Calu3 (cell line): ENCODE data around the gene PCNX4. TPM values are rescaled to one million over a fixed set of nuclear protein-coding genes. Genes with fewer than 3 reads are reported as not detected.

Source experiments
- BruUV-seq: library from RNA; stranded (reverse); fragments of 400-500 nt; replicated peaks from 2 replicates; lab custom pipeline; 2021; lab: Mats Ljungman, UMichigan
- CTCF ChIA-PET: fragments of 300-600 bp; sonication (Branson Sonifier 250); formaldehyde crosslinking; loops from one replicate; lab custom pipeline; 2022; ENCODE audit warnings: antibody characterized with exemption; lab: Charles Lee
- DNase-seq: peaks from one replicate; pipeline ENCODE4 v3.0.0; 2022
- H3K27ac Mint-ChIP-seq: one replicate; pipeline ENCODE4 v1.8.0; 2022; ENCODE audit warnings: mixed read lengths; ENCODE audit not compliant: unreplicated experiment
- H3K27me3 Mint-ChIP-seq: one replicate; pipeline ENCODE4 v1.8.0; 2022; ENCODE audit warnings: mixed read lengths; ENCODE audit not compliant: unreplicated experiment
- H3K36me3 Mint-ChIP-seq: one replicate; pipeline ENCODE4 v1.8.0; 2022; ENCODE audit warnings: mild to moderate bottlenecking, moderate library complexity, mixed read lengths; ENCODE audit not compliant: insufficient read depth, unreplicated experiment
- H3K4me1 Mint-ChIP-seq: one replicate; pipeline ENCODE4 v1.8.0; 2022; ENCODE audit warnings: mild to moderate bottlenecking, low read depth, mixed read lengths; ENCODE audit not compliant: unreplicated experiment
- H3K4me3 Mint-ChIP-seq: one replicate; pipeline ENCODE4 v1.8.0; 2022; ENCODE audit warnings: mild to moderate bottlenecking, low read depth, moderate library complexity, mixed read lengths; ENCODE audit not compliant: unreplicated experiment
- H3K9me3 Mint-ChIP-seq: one replicate; pipeline ENCODE4 v1.8.0; 2022; ENCODE audit warnings: low read depth, mixed read lengths; ENCODE audit not compliant: unreplicated experiment
- CTCF ChIP-seq: fragments of 200-600 bp; IDR thresholded peaks from one replicate; pipeline ENCODE4 v1.8.0; 2022; ENCODE audit warnings: antibody characterized with exemption; ENCODE audit not compliant: unreplicated experiment
- intact Hi-C: fragments of 100-400 bp; cut with micrococcal nuclease; formaldehyde crosslinking; loops from one replicate; pipeline ENCODE4 v1.10.0; 2022; ENCODE audit not compliant: unreplicated experiment
- total RNA-seq: library from RNA; stranded (reverse); gene quantifications from 2 replicates; pipeline ENCODE4 v1.2.3, GENCODE V29; 2022

The PCNX4 gene
- total RNA-seq, 1 experiment from 2014 or later, result 40.1 TPM

GRCh38 chr14:60206249-60206670 lies 114.5 kb downstream of the PCNX4 start:
- no TSS peak for BruUV-seq
- Mint-ChIP-seq H3K9me3 (no peaks in the 10 kb centered on the region), H3K4me1 (no peaks in the 10 kb centered on the region), H3K27ac (no peak overlapping the region), H3K36me3 (no peaks in the 10 kb centered on the region), H3K27me3 (peaks cover 40% of the 10 kb centered on the region), H3K4me3 (no peak overlapping the region)
- CTCF ChIA-PET, result no interaction called here
- TF ChIP-seq CTCF, result no peak
- intact Hi-C loops, result no loop called here
- no peak for DNase-seq

DNA sequence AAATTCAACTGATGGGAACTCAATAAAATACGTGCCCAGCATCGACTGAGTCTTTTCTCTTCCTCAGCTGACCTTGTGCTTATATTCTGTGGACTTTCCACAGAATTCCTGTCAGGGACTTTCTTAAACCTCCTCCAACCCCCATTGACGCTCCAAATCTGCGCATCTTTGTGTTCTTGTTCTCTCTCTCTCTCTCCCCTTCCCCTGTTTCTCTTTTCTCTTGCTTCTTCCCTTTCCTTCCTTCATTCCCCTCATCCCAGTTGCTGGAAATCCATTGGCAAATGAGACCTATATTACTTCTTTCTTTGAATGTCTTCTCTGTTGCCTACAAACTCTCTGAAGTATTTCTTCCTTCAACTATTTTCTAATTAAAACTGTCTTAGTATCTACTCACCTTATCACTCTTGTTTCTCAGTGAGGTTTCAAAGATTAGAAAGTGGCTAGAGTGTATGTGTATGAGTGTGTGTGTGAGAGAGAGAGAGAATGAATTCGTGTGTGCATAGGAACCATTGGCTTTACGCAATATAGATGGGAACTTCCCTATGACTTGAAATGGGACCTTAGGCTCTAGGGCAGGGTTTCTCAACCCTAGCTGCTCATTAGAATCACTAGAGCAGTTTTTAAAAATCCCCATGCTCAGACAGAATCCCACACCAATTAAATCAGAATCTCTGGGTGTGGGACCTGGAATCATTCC lies 115.3 kb downstream of the PCNX4 start:
- Mint-ChIP-seq H3K9me3 (no peaks in the 10 kb centered on the region), H3K4me3 (no peak overlapping the region), H3K27ac (no peak overlapping the region), H3K27me3 (peaks cover 40% of the 10 kb centered on the region), H3K36me3 (no peaks in the 10 kb centered on the region), H3K4me1 (no peaks in the 10 kb centered on the region)
- intact Hi-C loops, result no loop called here
- BruUV-seq, result no TSS peak
- CTCF ChIA-PET, result no interaction called here
- no peak for DNase-seq
- TF ChIP-seq CTCF, result no peak

- CTCF ChIA-PET, result no interaction called here
- BruUV-seq, result no TSS peak
- intact Hi-C loops, result no loop called here
- no peak overlapping the region for H3K27ac Mint-ChIP-seq
- no peak for TF ChIP-seq CTCF
- H3K36me3 Mint-ChIP-seq, result no peaks in the 10 kb centered on the region
- no peak for DNase-seq
- peaks cover 53% of the 10 kb centered on the region for H3K27me3 Mint-ChIP-seq
- H3K4me3 Mint-ChIP-seq, result no peak overlapping the region
- H3K4me1 Mint-ChIP-seq, result no peaks in the 10 kb centered on the region
- no peaks in the 10 kb centered on the region for H3K9me3 Mint-ChIP-seq
These were observed 119.0 kb downstream of the PCNX4 start for GRCh38 chr14:60210703-60211102.

GRCh38 chr14:60211153-60211552 lies 119.4 kb downstream of the PCNX4 start:
- no peak for DNase-seq
- no peaks in the 10 kb centered on the region for H3K36me3 Mint-ChIP-seq

More at GRCh38 chr14:60211153-60211552, 119.4 kb downstream of the PCNX4 start:
- H3K27ac Mint-ChIP-seq, result no peak overlapping the region
- intact Hi-C loops, result no loop called here
- no peaks in the 10 kb centered on the region for H3K4me1 Mint-ChIP-seq
- CTCF ChIA-PET, result no interaction called here
- H3K4me3 Mint-ChIP-seq, result no peak overlapping the region
- H3K27me3 Mint-ChIP-seq, result peaks cover 49% of the 10 kb centered on the region
- TF ChIP-seq CTCF, result no peak
- no peaks in the 10 kb centered on the region for H3K9me3 Mint-ChIP-seq
- no TSS peak for BruUV-seq
